ENCODE data around the gene TSPAN31.

TSPAN31 gene

GRCh38 chr12:57754411-57755193, 9.8 kb downstream of the TSPAN31 start, which contains the start of gene MARCHF9:
MARCHF9 (plus strand) TSS chr12:57755103; CDS start chr12:57755529, 426 bp downstream.
- DNase-seq, result peak; percentile 88

GRCh38 chr12:57755194-57755453, 10.3 kb downstream of the TSPAN31 start:
- DNase-seq, result no peak

- peak; percentile 33 for DNase-seq
These were observed 10.9 kb downstream of the TSPAN31 start for GRCh38 chr12:57755454-57756372.

- DNase-seq, result peak; percentile 78
These were observed 11.8 kb downstream of the TSPAN31 start for GRCh38 chr12:57756406-57757341.

GRCh38 chr12:57757771-57758170, 12.9 kb downstream of the TSPAN31 start:
- DNase-seq, result no peak

- no peak for DNase-seq
These were observed 13.9 kb downstream of the TSPAN31 start for GRCh38 chr12:57758552-57759359.

- peak; percentile 54 for DNase-seq
These were observed 14.6 kb downstream of the TSPAN31 start for GRCh38 chr12:57759360-57759980.

- DNase-seq, result no peak
These were observed 15.6 kb downstream of the TSPAN31 start for GRCh38 chr12:57760347-57760982.

GRCh38 chr12:57761391-57761998, 16.7 kb downstream of the TSPAN31 start:
- no peak for DNase-seq

GRCh38 chr12:57762463-57762862, 17.6 kb downstream of the TSPAN31 start:
- DNase-seq, result no peak

GRCh38 chr12:57763881-57764661, 19.2 kb downstream of the TSPAN31 start:
- DNase-seq, result no peak

GRCh38 chr12:57764662-57765002, 19.8 kb downstream of the TSPAN31 start:
- DNase-seq, result peak; percentile 57

- DNase-seq, result peak; percentile 68
These were observed 20.3 kb downstream of the TSPAN31 start for GRCh38 chr12:57765003-57765697.

GRCh38 chr12:57765698-57766463, 21.0 kb downstream of the TSPAN31 start:
- no peak for DNase-seq

GRCh38 chr12:57766464-57767304, 21.8 kb downstream of the TSPAN31 start, which contains the start of gene CYP27B1:
CYP27B1 (minus strand) TSS chr12:57767078; CDS start chr12:57767041, 37 bp downstream.
- no peak for DNase-seq

- DNase-seq, result no peak
These were observed 22.5 kb downstream of the TSPAN31 start for GRCh38 chr12:57767305-57767698.

- DNase-seq, result no peak
These were observed 23.0 kb downstream of the TSPAN31 start for GRCh38 chr12:57767876-57768275.

Data from activated naive CD4-positive, alpha-beta T cell treated with anti-CD3 and anti-CD28 coated beads, Interleukin-2, amount 50 U/mL, for 16 hours (primary cell).